ENCODE measurements around the gene RWDD3. TPM values are rescaled to one million over a fixed set of nuclear protein-coding genes. Genes with fewer than 3 reads are reported as not detected.
A peak's percentile ranks its signal among the peaks of the same experiment; 100 is the strongest.

RWDD3 gene
- total and polyA plus RNA-seq, 9 donors = 9.7 to 18.0 (median 15.7) TPM

GRCh38 chr1:95230768-95231191 is 3.2 kb upstream of the RWDD3 start:
- no peaks in the 10 kb centered on the region for H3K4me1 ChIP-seq (ENCODE audit: insufficient read depth)
- H3K9me3 ChIP-seq = no peaks in the 10 kb centered on the region
- H3K4me3 ChIP-seq = no peak overlapping the region
- TF ChIP-seq EP300 (IDR thresholded peaks at IDR 0.05) (no peak), CTCF (IDR thresholded peaks at IDR 0.05) (no peak), POLR2A (IDR thresholded peaks at IDR 0.05) (no peak)
- no peaks in the 10 kb centered on the region for H3K36me3 ChIP-seq
- WGBS, 3 donors = 16 to 19% (median 17%) methylated on average over 3 of the region's 3 CpGs
- H3K27me3 ChIP-seq = no peaks in the 10 kb centered on the region
- intact Hi-C loops (cut with DNase I) = loop anchor here (5.0 to 10.0 kb wide), 6 partner anchors 113 to 826 kb away; partner anchors contain the start of genes ALG14 (in 1 of the 4) and TLCD4 (in 1 of the 4)
- DNase-seq = peak in 2 of 5 donors; percentile 26 to 36
- no peak overlapping the region for H3K27ac ChIP-seq

GRCh38 chr1:95232646-95233318 is 1.2 kb upstream of the RWDD3 start:
- no peaks in the 10 kb centered on the region for H3K9me3 ChIP-seq
- 5 to 10% (median 6%) methylated on average over 8 of the region's 8 CpGs for WGBS, 3 donors
- no peak for TF ChIP-seq EP300 (IDR thresholded peaks at IDR 0.05)
- no peak for TF ChIP-seq CTCF (IDR thresholded peaks at IDR 0.05)
- no peak for TF ChIP-seq POLR2A (IDR thresholded peaks at IDR 0.05)
- no peaks in the 10 kb centered on the region for H3K36me3 ChIP-seq
- H3K4me3 ChIP-seq = peak overlapping the region; percentile 92
- H3K4me1 ChIP-seq (ENCODE audit: insufficient read depth) = peaks cover 1% of the 10 kb centered on the region
- peak overlapping the region in 1 of 2 donors; percentile 67 for H3K27ac ChIP-seq
- no peaks in the 10 kb centered on the region for H3K27me3 ChIP-seq
- intact Hi-C loops (cut with DNase I) = loop anchor here (5.0 to 10.0 kb wide), 6 partner anchors 115 to 828 kb away; partner anchors contain the start of genes ALG14 (in 1 of the 4) and TLCD4 (in 1 of the 4)
- peak in 2 of 5 donors; percentile 26 to 39 for DNase-seq

GRCh38 chr1:95233319-95233736 is 682 bp upstream of the RWDD3 start:
- Histone ChIP-seq H3K36me3 (no peaks in the 10 kb centered on the region), H3K27me3 (no peaks in the 10 kb centered on the region), H3K4me3 (peak overlapping the region; percentile 92), H3K27ac (peak overlapping the region; percentile 55 to 67), H3K9me3 (no peaks in the 10 kb centered on the region), H3K4me1 (ENCODE audit: insufficient read depth) (peaks cover 1% of the 10 kb centered on the region)
- TF ChIP-seq EP300 (IDR thresholded peaks at IDR 0.05) (no peak), CTCF (IDR thresholded peaks at IDR 0.05) (no peak), POLR2A (IDR thresholded peaks at IDR 0.05) (no peak)
- intact Hi-C loops (cut with DNase I) = loop anchor here (5.0 to 10.0 kb wide), 6 partner anchors 116 to 829 kb away; partner anchors contain the start of genes ALG14 (in 1 of the 4) and TLCD4 (in 1 of the 4)
- peak; percentile 23 to 41 (median 36) for DNase-seq
- WGBS, 3 donors = 1 to 5% (median 3%) methylated on average over 14 of the region's 14 CpGs

- TF ChIP-seq EP300 (IDR thresholded peaks at IDR 0.05) (no peak), CTCF (IDR thresholded peaks at IDR 0.05) (no peak), POLR2A (IDR thresholded peaks at IDR 0.05) (no peak)
- Histone ChIP-seq H3K27ac (no peak overlapping the region), H3K27me3 (no peaks in the 10 kb centered on the region), H3K4me1 (ENCODE audit: insufficient read depth) (peaks cover 1% of the 10 kb centered on the region), H3K4me3 (no peak overlapping the region), H3K36me3 (no peaks in the 10 kb centered on the region), H3K9me3 (peaks cover 0 to 9% of the 10 kb centered on the region in 2 donors)
- WGBS, 3 donors = 34 to 61% (median 53%) methylated on average over 2 of the region's 2 CpGs
- intact Hi-C loops (cut with DNase I) = loop anchor here (10.0 kb wide), 5 partner anchors 152 to 832 kb away; partner anchors contain the start of gene ALG14 (in 1 of the 4)
- DNase-seq = no peak
Observed at GRCh38 chr1:95236784-95237575, 3.0 kb downstream of the RWDD3 start.
